ENCODE results near the gene NPAS3. TPM values are rescaled to one million over a fixed set of nuclear protein-coding genes. Genes with fewer than 3 reads are reported as not detected.
A peak's percentile ranks its signal among the peaks of the same experiment; 100 is the strongest.

Gene NPAS3
- total and polyA plus RNA-seq, 2 of the 8 experiments (the other 6 are each of a cell fraction or from before 2014, with no cell fraction given), result 0.11 to 0.60 TPM

DNA sequence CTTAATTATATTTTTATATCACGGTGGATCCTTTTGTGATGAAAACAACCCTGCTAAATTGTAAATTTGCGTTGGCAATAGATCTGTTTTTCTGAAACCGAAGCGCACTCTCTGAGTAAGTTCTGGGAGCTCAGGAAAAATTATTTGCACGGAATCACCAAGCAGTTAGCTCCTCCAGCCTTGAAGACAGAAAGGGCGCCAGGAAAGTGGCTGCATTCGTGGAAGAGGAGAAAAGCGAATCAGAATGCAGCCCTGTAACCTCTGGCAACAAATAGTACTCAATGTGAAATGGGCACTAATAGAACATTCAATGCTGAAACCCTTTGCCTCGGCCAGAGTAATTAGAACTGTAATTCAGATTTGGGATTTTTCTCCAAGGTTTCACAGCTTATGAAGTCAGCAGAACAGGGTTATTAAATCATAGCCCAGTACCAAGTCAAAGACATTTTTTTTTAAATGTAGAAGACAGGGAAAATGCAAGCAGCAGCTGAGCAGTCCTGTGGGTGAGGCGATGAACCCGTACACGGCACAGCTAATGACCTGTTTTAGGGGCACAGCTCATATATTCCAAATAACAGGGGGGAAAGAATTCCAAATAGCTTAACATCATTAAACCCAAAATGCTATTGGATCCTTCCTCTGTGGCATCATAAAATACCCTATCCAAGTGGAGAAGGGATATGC, 760.8 kb downstream of the NPAS3 start:
- Histone ChIP-seq H4K8ac (ENCODE audit: extremely low read depth, insufficient read depth, low read length) (no peak overlapping the region), H3K14ac (ENCODE audit: insufficient read length) (no peak overlapping the region), H2BK20ac (ENCODE audit: low read length) (no peak overlapping the region), H3K9ac (replicated peaks in 1 of 4; ENCODE audit: extremely low read depth in 1 of 4, low read depth in 3 of 4, low read length in 3 of 4) (no peak overlapping the region), H2AFZ (ENCODE audit: low read length) (0 out of 2 replicates have a peak overlapping the region, but pooled peaks have one; percentile 9), H2AK5ac (ENCODE audit: low read depth, low read length) (no peak overlapping the region), H2BK15ac (ENCODE audit: low read length) (no peak overlapping the region), H3K4me2 (ENCODE audit: insufficient read depth in 1 of 2, low read depth in 2 of 2, low read length in 2 of 2) (no peak overlapping the region), H3K23ac (ENCODE audit: insufficient read length) (no peak overlapping the region), H4K20me1 (replicated peaks in 1 of 2; ENCODE audit: control insufficient read depth in 1 of 2, insufficient read depth in 2 of 2, low read length in 2 of 2) (no peaks in the 10 kb centered on the region), H2BK12ac (ENCODE audit: low read depth, low read length) (no peak overlapping the region), H3K27me3 (replicated peaks in 1 of 4; ENCODE audit: control insufficient read depth in 3 of 4, extremely low read depth in 1 of 4, insufficient read depth in 3 of 4, low read length in 3 of 4) (no peaks in the 10 kb centered on the region), H3K79me2 (ENCODE audit: control insufficient read depth in 1 of 2, insufficient read depth in 2 of 2, low read length in 2 of 2) (no peaks in the 10 kb centered on the region), H4K5ac (ENCODE audit: insufficient read length, low read depth, low read length) (no peak overlapping the region), H3K4me1 (replicated peaks in 1 of 4; ENCODE audit: control insufficient read depth in 3 of 4, insufficient read depth in 4 of 4, low read length in 3 of 4) (0 out of 7 replicates have a peak, but pooled peaks cover 0 to 3% (median under 1%) of the 10 kb centered on the region in 4 experiments), H3K18ac (ENCODE audit: extremely low read depth, low read length) (no peak overlapping the region), H3K27ac (ENCODE audit: low read depth, low read length) (no peak overlapping the region), H3K79me1 (ENCODE audit: low read depth, low read length) (no peaks in the 10 kb centered on the region), H2BK120ac (replicated peaks; ENCODE audit: low read depth, low read length) (no peak overlapping the region), H3K36me3 (ENCODE audit: control insufficient read depth in 2 of 4, insufficient read depth in 4 of 4, low read length in 3 of 4) (no peaks in the 10 kb centered on the region), H4K91ac (replicated peaks; ENCODE audit: insufficient read length, low read length) (no peak overlapping the region), H3K4me3 (ENCODE audit: extremely low read depth in 1 of 4, insufficient read depth in 2 of 4, low read depth in 3 of 4, low read length in 4 of 4) (no peak overlapping the region), H3K56ac (replicated peaks; ENCODE audit: insufficient read length, low read depth, low read length) (no peak overlapping the region), H3K4ac (replicated peaks; ENCODE audit: insufficient read length, low read depth, low read length) (no peak overlapping the region), H2BK5ac (ENCODE audit: low read depth, low read length) (no peak overlapping the region), H3K9me3 (ENCODE audit: insufficient read depth in 2 of 2, low read depth in 1 of 2, low read length in 1 of 2) (no peaks in the 10 kb centered on the region), H3K23me2 (ENCODE audit: low read depth, low read length) (no peaks in the 10 kb centered on the region)
- TF ChIP-seq KDM4A (IDR thresholded peaks at IDR 0.05; ENCODE audit: low read depth, low read length, severe bottlenecking), result no peak
- ChIA-PET CTCF (ENCODE audit: partially characterized antibody) (interaction anchor here (0.8 to 1.5 kb wide), 4 partner anchors 23 to 94 kb away, joined by 3 to 5 read pairs (median 3); no protein-coding TSS in a partner anchor), POLR2A (ENCODE audit: partially characterized antibody) (no interaction called here)
- DNase-seq (ENCODE audit: low read depth in 1 of 2, low spot score in 2 of 2), result no peak
- FAIRE-seq, result no peak
- 91% methylated on average over 12 of the region's 12 CpGs; no CpG with 5 or more reads in 1 of the 2 experiments for WGBS, 2 experiments (ENCODE audit: extremely low coverage in 1 of 2, insufficient coverage in 1 of 2, insufficient read length in 1 of 2, insufficient replicate concordance in 2 of 2, low coverage in 1 of 2, low lambda C conversion rate in 2 of 2, missing lambda C conversion rate in 1 of 2)

Measured in H1 (cell line).